GM19193 (cell line): ENCODE results near the gene SYCN.

Experiments used
- POLR2A ChIP-seq: IDR thresholded peaks from 4 replicates; pipeline ENCODE4 v1.6.1; 2011; ENCODE audit not compliant: insufficient read depth, insufficient read length; ENCODE audit errors: extremely low read depth

SYCN gene

DNA sequence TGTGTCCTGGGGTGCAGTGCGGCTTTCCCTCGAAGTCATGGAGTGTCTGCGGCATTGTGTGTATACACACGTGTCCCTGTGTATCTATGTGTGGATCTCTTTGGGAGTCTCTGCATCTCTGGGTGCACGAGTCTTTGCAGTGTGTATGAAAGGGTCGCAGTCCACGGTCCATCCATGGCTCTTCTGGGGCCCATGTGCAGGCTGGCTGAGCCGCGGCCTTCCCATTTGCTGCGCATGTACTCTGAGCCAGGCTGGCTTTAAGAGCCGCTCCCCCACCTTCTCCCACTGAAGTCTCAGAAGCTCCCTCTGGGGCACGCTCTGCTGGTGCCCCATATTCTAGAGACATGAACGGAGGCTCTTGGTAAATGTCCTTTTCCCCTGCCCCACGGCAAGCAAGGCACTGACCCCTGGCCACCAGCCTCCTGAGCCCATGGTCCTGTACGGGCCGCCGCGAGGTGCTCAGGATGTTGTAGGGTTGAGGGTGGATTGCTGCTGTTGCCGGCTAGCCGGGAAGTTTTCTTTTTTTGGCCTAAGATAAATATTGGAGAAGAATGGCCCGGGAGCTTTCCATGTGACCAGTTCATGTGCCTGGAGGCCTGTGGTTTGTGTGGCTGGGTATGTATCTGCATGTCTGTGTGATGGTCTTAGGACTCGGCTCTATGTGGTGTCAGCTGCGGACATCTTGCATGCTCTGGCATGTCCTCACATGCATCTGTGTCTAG is 46.6 kb downstream of the SYCN start:
- no peak for TF ChIP-seq POLR2A

- TF ChIP-seq POLR2A: no peak
Measured at GRCh38 chr19:39156326-39157230, 47.5 kb downstream of the SYCN start.

- TF ChIP-seq POLR2A: no peak
Measured at GRCh38 chr19:39155741-39156140, 48.3 kb downstream of the SYCN start.

GRCh38 chr19:39155114-39155700 is 48.9 kb downstream of the SYCN start:
- TF ChIP-seq POLR2A: no peak

DNA sequence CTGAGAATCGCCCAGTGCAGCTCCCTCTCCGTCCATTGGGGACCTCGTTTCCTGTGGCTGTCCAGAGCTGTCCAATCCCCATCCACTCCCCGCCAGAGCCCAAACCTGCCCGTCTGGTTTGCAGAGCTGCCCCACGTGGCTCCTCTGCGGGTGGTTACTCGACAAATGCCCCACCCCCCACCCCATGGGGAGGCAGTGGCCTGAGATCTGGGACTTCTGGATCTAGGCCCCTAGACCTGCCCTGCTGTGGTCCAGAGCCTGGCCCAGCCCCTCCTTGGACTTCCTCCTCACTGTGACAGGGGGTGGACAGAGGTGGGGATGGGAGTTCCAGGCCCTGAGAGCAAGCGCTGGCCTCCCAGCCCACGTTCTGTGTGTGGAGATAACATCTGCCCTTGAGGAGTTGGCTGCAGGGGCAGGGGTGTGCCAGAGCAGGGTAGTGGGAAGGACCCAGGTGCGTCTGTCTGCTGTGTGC is 49.4 kb downstream of the SYCN start:
- no peak for TF ChIP-seq POLR2A

GRCh38 chr19:39154100-39154628 is 49.9 kb downstream of the SYCN start:
- TF ChIP-seq POLR2A: no peak
